A673 (cell line): ENCODE data around the gene CASZ1. TPM values are rescaled to one million over a fixed set of nuclear protein-coding genes. Genes with fewer than 3 reads are reported as not detected.

ENCODE experiments used
- BruUV-seq: library from RNA; stranded (reverse); fragments of 400-500 nt; replicated peaks from 2 replicates; lab custom pipeline; 2021; lab: Mats Ljungman, UMichigan
- CTCF ChIA-PET: fragments of 300-600 bp; sonication (Branson Sonifier 250); formaldehyde crosslinking; loops from one replicate; lab custom pipeline; 2022; ENCODE audit warnings: antibody characterized with exemption; lab: Charles Lee
- POLR2A ChIA-PET: fragments of 300-600 bp; sonication (Branson Sonifier 250); formaldehyde crosslinking; loops from one replicate; lab custom pipeline; 2022; ENCODE audit warnings: antibody characterized with exemption; ENCODE audit not compliant: low non-redundant PET; lab: Charles Lee
- DNase-seq: peaks from one replicate; pipeline ENCODE4 v3.0.0-alpha.2; 2015; ENCODE audit warnings: low spot score
- H3K27ac ChIP-seq: fragments of 200-600 bp; sonication (generic); 2 replicates; pipeline ENCODE4 v1.5.1; 2016; ENCODE audit warnings: mixed run types, low read depth, mild to moderate bottlenecking, mixed read lengths, antibody characterized with exemption, low read length; ENCODE audit not compliant: poor library complexity, severe bottlenecking
- H3K27me3 ChIP-seq: fragments of 200-600 bp; sonication (generic); replicated peaks from 2 replicates; pipeline ENCODE4 v1.6.1; 2017; ENCODE audit warnings: mixed run types, low read depth, mild to moderate bottlenecking, mixed read lengths, antibody characterized with exemption, low read length; ENCODE audit not compliant: insufficient read depth, poor library complexity
- H3K36me3 ChIP-seq: fragments of 200-600 bp; sonication (generic); 2 replicates; pipeline ENCODE4 v1.6.1; 2016; ENCODE audit warnings: mixed run types, mild to moderate bottlenecking, mixed read lengths, antibody characterized with exemption, low read length; ENCODE audit not compliant: insufficient read depth, poor library complexity, severe bottlenecking
- H3K4me1 ChIP-seq: fragments of 200-600 bp; sonication (generic); 2 replicates; pipeline ENCODE4 v1.6.1; 2017; ENCODE audit warnings: mixed run types, mild to moderate bottlenecking, mixed read lengths, antibody characterized with exemption, low read length; ENCODE audit not compliant: insufficient read depth, poor library complexity, severe bottlenecking
- H3K4me3 ChIP-seq: fragments of 200-600 bp; sonication (generic); 2 replicates; pipeline ENCODE4 v1.5.1; 2016; ENCODE audit warnings: low read depth, mixed run types, mild to moderate bottlenecking, mixed read lengths, low read length; ENCODE audit not compliant: poor library complexity, severe bottlenecking
- H3K9me3 ChIP-seq: fragments of 200-600 bp; sonication (generic); 2 replicates; pipeline ENCODE4 v1.6.1; 2016; ENCODE audit warnings: mixed run types, low read depth, mild to moderate bottlenecking, mixed read lengths, antibody characterized with exemption, low read length; ENCODE audit not compliant: poor library complexity, severe bottlenecking
- CTCF ChIP-seq: fragments of 300-800, 200-600 bp; sonication (generic); conservative IDR thresholded peaks from 2 replicates; pipeline ENCODE4 v1.5.1; 2017; ENCODE audit warnings: low read depth, mild to moderate bottlenecking, antibody characterized with exemption, low read length, moderate library complexity, mixed read lengths
- EZH2 ChIP-seq: fragments of 200-600 bp; sonication (generic); IDR thresholded peaks from 2 replicates; pipeline ENCODE4 v1.6.1; 2017; ENCODE audit warnings: borderline replicate concordance, low read depth, mild to moderate bottlenecking, mixed read lengths, antibody characterized with exemption, low read length; ENCODE audit not compliant: poor library complexity, severe bottlenecking
- intact Hi-C: fragments of 100-400 bp; cut with micrococcal nuclease; formaldehyde crosslinking; loops from one replicate; pipeline ENCODE4 v1.10.0; 2022; ENCODE audit not compliant: unreplicated experiment
- total RNA-seq: library from RNA; stranded (reverse); gene quantifications from 2 replicates; pipeline ENCODE4 v1.2.3, GENCODE V29; 2021

The CASZ1 gene
- total RNA-seq, 1 experiment from 2014 or later = 1.9 TPM

- Histone ChIP-seq H3K27ac (no peak overlapping the region), H3K4me1 (no peaks in the 10 kb centered on the region), H3K4me3 (no peak overlapping the region), H3K9me3 (no peaks in the 10 kb centered on the region), H3K36me3 (no peaks in the 10 kb centered on the region), H3K27me3 (no peaks in the 10 kb centered on the region)
- TF ChIP-seq CTCF (no peak), EZH2 (no peak)
- DNase-seq = no peak
- BruUV-seq = no TSS peak
- intact Hi-C loops = no loop called here
- ChIA-PET POLR2A (no interaction called here), CTCF (no interaction called here)
Measured at GRCh38 chr1:10698726-10699469, 97.5 kb downstream of the CASZ1 start.

- H3K36me3 ChIP-seq = no peaks in the 10 kb centered on the region
- BruUV-seq = no TSS peak
- no peak for TF ChIP-seq EZH2
- no peak for TF ChIP-seq CTCF
- H3K4me3 ChIP-seq = no peak overlapping the region
- ChIA-PET POLR2A (interaction anchor here (0.6 kb wide), 1 partner anchor 46 kb away, joined by 4 read pairs; no protein-coding TSS in a partner anchor), CTCF (no interaction called here)
- intact Hi-C loops = no loop called here
- DNase-seq = no peak
- H3K27me3 ChIP-seq = no peaks in the 10 kb centered on the region
- H3K4me1 ChIP-seq = no peaks in the 10 kb centered on the region
- H3K27ac ChIP-seq = no peak overlapping the region
- no peaks in the 10 kb centered on the region for H3K9me3 ChIP-seq
Measured at GRCh38 chr1:10697621-10698160, 98.8 kb downstream of the CASZ1 start.

GRCh38 chr1:10696977-10697376, 99.5 kb downstream of the CASZ1 start:
- DNase-seq = no peak
- no TSS peak for BruUV-seq

More at GRCh38 chr1:10696977-10697376, 99.5 kb downstream of the CASZ1 start:
- no peak overlapping the region for H3K27ac ChIP-seq
- H3K9me3 ChIP-seq = no peaks in the 10 kb centered on the region
- intact Hi-C loops = no loop called here
- no peak for TF ChIP-seq EZH2
- no peak for TF ChIP-seq CTCF
- CTCF ChIA-PET = no interaction called here
- H3K4me1 ChIP-seq = no peaks in the 10 kb centered on the region
- POLR2A ChIA-PET = no interaction called here
- no peaks in the 10 kb centered on the region for H3K36me3 ChIP-seq
- H3K4me3 ChIP-seq = no peak overlapping the region
- H3K27me3 ChIP-seq = no peaks in the 10 kb centered on the region
